Posterior cingulate gyrus (tissue), 11 donors: ENCODE results near the gene ANXA5.
"Not testable (repeated sequence)": the region's sequence is repeated elsewhere in the genome, so short reads cannot be mapped to it uniquely, and the experiment has no call there.

Experiments used
- DNase-seq, 10 donors: peaks; one replicate each; pipeline versions ENCODE4 v3.0.0 to v3.0.0-alpha.2; 2020 to 2021; ENCODE audit warnings: mixed read lengths in 3 of 10
- intact Hi-C: fragments of 100-400 bp; cut with DNase I; formaldehyde crosslinking; loops from one replicate; pipeline ENCODE4 v1.15.1; 2023

The ANXA5 gene

GRCh38 chr4:121684016-121684415 is 12.8 kb downstream of the ANXA5 start:
- intact Hi-C loops: no loop called here

GRCh38 chr4:121680571-121680970 is 16.2 kb downstream of the ANXA5 start:
- intact Hi-C loops: no loop called here
- no peak for DNase-seq

More at GRCh38 chr4:121684016-121684415, 12.8 kb downstream of the ANXA5 start:
- DNase-seq: no peak

GRCh38 chr4:121679951-121680350 is 16.8 kb downstream of the ANXA5 start:
- intact Hi-C loops: no loop called here
- DNase-seq: no peak

GRCh38 chr4:121679267-121679666 is 17.5 kb downstream of the ANXA5 start:
- no peak for DNase-seq
- intact Hi-C loops: no loop called here

- intact Hi-C loops: no loop called here
- no peak for DNase-seq
These were observed 19.3 kb downstream of the ANXA5 start for GRCh38 chr4:121677524-121677923.

- DNase-seq: no peak
These were observed 20.3 kb downstream of the ANXA5 start for GRCh38 chr4:121676345-121677075.

GRCh38 chr4:121675715-121676114 is 21.1 kb downstream of the ANXA5 start:
- intact Hi-C loops: no loop called here
- peak in 2 of 10 donors; percentile 46 to 59 for DNase-seq

More at GRCh38 chr4:121676345-121677075, 20.3 kb downstream of the ANXA5 start:
- intact Hi-C loops: no loop called here

GRCh38 chr4:121674696-121675095 is 22.1 kb downstream of the ANXA5 start:
- no peak for DNase-seq
- intact Hi-C loops: no loop called here

GRCh38 chr4:121674191-121674590 is 22.6 kb downstream of the ANXA5 start:
- intact Hi-C loops: no loop called here
- no peak for DNase-seq

GRCh38 chr4:121669163-121669550 is 27.6 kb downstream of the ANXA5 start:
- intact Hi-C loops: no loop called here
- no peak for DNase-seq

GRCh38 chr4:121668368-121669162 is 28.2 kb downstream of the ANXA5 start:
- intact Hi-C loops: no loop called here
- peak in 1 of 10 donors; percentile 54 for DNase-seq

GRCh38 chr4:121666091-121666679 is 30.6 kb downstream of the ANXA5 start:
- peak in 2 of 10 donors; percentile 49 to 68 for DNase-seq
- intact Hi-C loops: no loop called here

GRCh38 chr4:121665371-121665770 is 31.4 kb downstream of the ANXA5 start:
- no peak for DNase-seq
- intact Hi-C loops: no loop called here

GRCh38 chr4:121662225-121662624 is 34.6 kb downstream of the ANXA5 start:
- no peak for DNase-seq
- intact Hi-C loops: no loop called here

- DNase-seq, intact Hi-C loops: not testable (repeated sequence)
These were observed 36.4 kb downstream of the ANXA5 start for GRCh38 chr4:121660175-121660933.

GRCh38 chr4:121658125-121658524 is 38.7 kb downstream of the ANXA5 start:
- DNase-seq: no peak
- intact Hi-C loops: no loop called here

- intact Hi-C loops: loop anchor here (1.0 kb wide), 2 partner anchors 194 to 286 kb away; no protein-coding TSS in a partner anchor
- DNase-seq: peak in 6 of 10 donors; percentile 31 to 74 (median 38)
These were observed 40.5 kb downstream of the ANXA5 start for GRCh38 chr4:121656269-121656641.

GRCh38 chr4:121655320-121656268 is 41.2 kb downstream of the ANXA5 start:
- intact Hi-C loops: loop anchor here (1.0 kb wide), 2 partner anchors 193 to 285 kb away; no protein-coding TSS in a partner anchor
- DNase-seq: no peak

GRCh38 chr4:121654738-121655137 is 42.0 kb downstream of the ANXA5 start:
- intact Hi-C loops: no loop called here
- DNase-seq: no peak
